ENCODE results near the gene XG.

DNA sequence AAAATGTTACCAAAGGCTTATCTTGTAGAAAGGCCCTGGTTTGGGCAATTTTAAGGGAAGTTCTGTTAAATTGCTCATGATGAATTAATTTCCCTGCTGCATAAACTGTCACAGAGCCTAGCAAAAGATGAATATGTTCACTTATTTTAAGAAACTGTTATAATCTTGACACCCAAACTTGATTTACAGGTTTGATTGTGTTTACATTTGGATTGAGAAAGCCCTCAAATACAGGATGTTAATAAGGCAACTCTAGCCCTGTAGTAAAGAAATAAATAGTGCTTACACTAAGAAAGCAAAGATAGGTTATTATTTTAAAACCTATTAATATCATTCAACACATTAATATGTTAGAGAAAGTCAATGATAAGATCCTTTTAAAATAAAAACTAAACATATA is 95.2 kb downstream of the XG start:
- TF ChIP-seq, protein P1, sequence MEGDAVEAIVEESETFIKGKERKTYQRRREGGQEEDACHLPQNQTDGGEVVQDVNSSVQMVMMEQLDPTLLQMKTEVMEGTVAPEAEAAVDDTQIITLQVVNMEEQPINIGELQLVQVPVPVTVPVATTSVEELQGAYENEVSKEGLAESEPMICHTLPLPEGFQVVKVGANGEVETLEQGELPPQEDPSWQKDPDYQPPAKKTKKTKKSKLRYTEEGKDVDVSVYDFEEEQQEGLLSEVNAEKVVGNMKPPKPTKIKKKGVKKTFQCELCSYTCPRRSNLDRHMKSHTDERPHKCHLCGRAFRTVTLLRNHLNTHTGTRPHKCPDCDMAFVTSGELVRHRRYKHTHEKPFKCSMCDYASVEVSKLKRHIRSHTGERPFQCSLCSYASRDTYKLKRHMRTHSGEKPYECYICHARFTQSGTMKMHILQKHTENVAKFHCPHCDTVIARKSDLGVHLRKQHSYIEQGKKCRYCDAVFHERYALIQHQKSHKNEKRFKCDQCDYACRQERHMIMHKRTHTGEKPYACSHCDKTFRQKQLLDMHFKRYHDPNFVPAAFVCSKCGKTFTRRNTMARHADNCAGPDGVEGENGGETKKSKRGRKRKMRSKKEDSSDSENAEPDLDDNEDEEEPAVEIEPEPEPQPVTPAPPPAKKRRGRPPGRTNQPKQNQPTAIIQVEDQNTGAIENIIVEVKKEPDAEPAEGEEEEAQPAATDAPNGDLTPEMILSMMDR (conservative IDR thresholded peaks at IDR 0.05): no peak
- no peak for TF ChIP-seq EZH2 (IDR thresholded peaks at IDR 0.05; ENCODE audit: low read depth)

Measured in PC-9 (cell line).